Measurements from ENCODE around the gene SLC26A4. TPM values are rescaled to one million over a fixed set of nuclear protein-coding genes. Genes with fewer than 3 reads are reported as not detected.

Gene SLC26A4
- total and polyA plus RNA-seq, 2 donors from 2014 or later, result 2.5 to 7.3 TPM

DNA sequence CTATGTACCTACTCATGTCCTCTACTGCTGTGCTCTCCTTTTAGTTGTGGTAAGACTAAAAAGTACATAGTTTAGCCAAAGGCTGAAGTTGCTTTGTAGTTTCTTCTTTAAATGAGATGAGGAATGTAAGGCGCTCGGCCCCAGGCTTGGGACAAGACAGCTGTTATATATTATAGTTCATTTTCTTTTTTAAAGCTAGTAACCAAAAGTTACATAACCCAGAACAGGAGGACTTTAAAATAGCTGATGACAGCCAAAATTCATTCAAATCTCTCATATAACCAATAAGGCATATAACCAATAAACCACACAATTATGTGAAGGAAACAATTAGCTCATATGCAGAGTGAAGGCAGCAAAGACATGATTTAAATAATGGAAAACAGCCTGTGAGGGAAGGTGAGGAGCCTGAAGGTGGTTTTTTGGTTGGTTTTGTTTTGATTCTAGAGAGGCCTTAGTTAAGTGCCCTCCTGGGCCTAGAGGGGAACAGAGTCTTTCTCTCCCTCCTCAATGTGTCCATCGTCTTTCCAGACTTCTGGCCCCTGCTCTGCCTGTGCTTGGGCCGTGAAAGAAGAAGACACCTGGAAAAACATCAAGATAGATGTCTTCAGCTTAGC lies 35.8 kb downstream of the SLC26A4 start:
- no peaks in the 10 kb centered on the region for H3K36me3 ChIP-seq (ENCODE audit: control insufficient read depth in 2 of 3, insufficient read depth in 3 of 3, low read length in 3 of 3)
- intact Hi-C loops (cut with DNase I), result no loop called here
- H3K9me3 ChIP-seq (ENCODE audit: control insufficient read depth in 2 of 3, insufficient read depth in 1 of 3, low read length in 3 of 3), result no peaks in the 10 kb centered on the region
- no peaks in the 10 kb centered on the region for H3K4me1 ChIP-seq (ENCODE audit: control insufficient read depth in 2 of 3, insufficient read depth in 2 of 3, low read depth in 1 of 3, low read length in 3 of 3)
- DNase-seq (no peak), FAIRE-seq (no peak)
- no peak overlapping the region for H3K27ac ChIP-seq (ENCODE audit: low read depth in 2 of 2, low read length in 2 of 2)
- H3K9ac ChIP-seq (ENCODE audit: low read length in 3 of 3), result no peak overlapping the region
- no peak overlapping the region for H3K4me3 ChIP-seq (ENCODE audit: low read length in 3 of 3)
- TF ChIP-seq, protein P1, sequence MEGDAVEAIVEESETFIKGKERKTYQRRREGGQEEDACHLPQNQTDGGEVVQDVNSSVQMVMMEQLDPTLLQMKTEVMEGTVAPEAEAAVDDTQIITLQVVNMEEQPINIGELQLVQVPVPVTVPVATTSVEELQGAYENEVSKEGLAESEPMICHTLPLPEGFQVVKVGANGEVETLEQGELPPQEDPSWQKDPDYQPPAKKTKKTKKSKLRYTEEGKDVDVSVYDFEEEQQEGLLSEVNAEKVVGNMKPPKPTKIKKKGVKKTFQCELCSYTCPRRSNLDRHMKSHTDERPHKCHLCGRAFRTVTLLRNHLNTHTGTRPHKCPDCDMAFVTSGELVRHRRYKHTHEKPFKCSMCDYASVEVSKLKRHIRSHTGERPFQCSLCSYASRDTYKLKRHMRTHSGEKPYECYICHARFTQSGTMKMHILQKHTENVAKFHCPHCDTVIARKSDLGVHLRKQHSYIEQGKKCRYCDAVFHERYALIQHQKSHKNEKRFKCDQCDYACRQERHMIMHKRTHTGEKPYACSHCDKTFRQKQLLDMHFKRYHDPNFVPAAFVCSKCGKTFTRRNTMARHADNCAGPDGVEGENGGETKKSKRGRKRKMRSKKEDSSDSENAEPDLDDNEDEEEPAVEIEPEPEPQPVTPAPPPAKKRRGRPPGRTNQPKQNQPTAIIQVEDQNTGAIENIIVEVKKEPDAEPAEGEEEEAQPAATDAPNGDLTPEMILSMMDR (IDR thresholded peaks at IDR 0.05; ENCODE audit: borderline replicate concordance, extremely low read depth, insufficient read depth), result no peak
- H3K27me3 ChIP-seq (ENCODE audit: control insufficient read depth, insufficient read depth, low read length), result no peaks in the 10 kb centered on the region

DNA sequence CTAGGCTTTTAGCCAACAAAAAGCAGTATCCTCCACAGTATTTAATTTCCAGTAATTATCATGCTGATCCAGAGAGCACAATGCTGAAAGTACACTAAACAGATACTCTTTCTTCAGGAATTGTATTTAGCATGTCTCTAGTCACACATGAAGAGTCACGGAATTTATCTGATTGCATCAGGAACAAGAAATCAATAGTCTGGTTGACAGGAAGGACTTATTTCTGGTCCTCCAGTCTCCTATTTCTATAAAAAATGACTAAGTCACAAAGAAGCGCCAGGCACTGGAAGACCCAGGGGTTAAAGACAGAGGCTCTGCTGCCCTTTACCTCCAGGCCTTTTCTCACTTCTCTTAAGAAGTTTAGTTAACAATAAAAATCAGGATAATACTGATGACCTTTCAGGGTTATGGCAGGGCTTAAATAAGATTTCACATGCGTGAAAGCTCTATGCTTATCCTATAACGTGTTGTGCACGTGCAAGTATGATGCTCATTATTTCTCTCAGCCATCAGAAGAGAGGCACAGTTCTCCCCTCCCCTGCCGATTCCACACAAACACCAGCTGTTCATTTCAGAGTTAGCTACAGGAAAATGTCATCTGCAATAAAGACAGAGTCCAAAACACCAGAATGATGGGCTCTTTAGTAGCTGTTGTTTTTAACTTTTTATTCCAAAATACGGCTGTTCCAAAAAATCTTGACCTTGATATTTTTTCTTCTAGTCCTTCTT lies 36.9 kb downstream of the SLC26A4 start:
- DNase-seq (peak in 1 of 5 donors; percentile 42), FAIRE-seq (no peak)
- TF ChIP-seq, protein P1 (IDR thresholded peaks at IDR 0.05; ENCODE audit: borderline replicate concordance, extremely low read depth, insufficient read depth), result no peak
- no peaks in the 10 kb centered on the region for H3K4me1 ChIP-seq (ENCODE audit: control insufficient read depth in 2 of 3, insufficient read depth in 2 of 3, low read depth in 1 of 3, low read length in 3 of 3)
- no peaks in the 10 kb centered on the region for H3K9me3 ChIP-seq (ENCODE audit: control insufficient read depth in 2 of 3, insufficient read depth in 1 of 3, low read length in 3 of 3)
- no peaks in the 10 kb centered on the region for H3K36me3 ChIP-seq (ENCODE audit: control insufficient read depth in 2 of 3, insufficient read depth in 3 of 3, low read length in 3 of 3)
- H3K4me3 ChIP-seq (ENCODE audit: low read length in 3 of 3), result no peak overlapping the region
- H3K27me3 ChIP-seq (ENCODE audit: control insufficient read depth, insufficient read depth, low read length), result no peaks in the 10 kb centered on the region
- intact Hi-C loops (cut with DNase I), result no loop called here
- no peak overlapping the region for H3K27ac ChIP-seq (ENCODE audit: low read depth in 2 of 2, low read length in 2 of 2)
- no peak overlapping the region for H3K9ac ChIP-seq (ENCODE audit: low read length in 3 of 3)

DNA sequence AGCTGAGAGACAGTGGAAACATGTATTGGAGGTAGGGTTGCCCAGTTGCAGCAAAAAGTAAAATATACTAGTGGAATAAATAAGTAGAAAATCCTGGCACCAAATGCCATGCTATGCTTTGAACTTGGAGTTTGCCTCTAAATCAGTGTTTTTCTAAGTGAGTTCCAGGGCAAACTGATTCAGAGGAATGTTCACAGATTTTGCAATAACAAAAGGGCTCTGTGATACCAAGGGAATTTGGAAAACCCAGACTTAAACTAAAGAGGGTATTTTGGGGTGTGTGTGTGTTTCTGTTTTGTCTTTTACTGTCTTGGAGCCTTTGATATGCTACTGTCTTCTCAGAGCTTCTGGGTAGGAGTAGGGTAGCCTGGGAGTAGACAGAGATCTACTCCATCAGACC lies 39.9 kb downstream of the SLC26A4 start:
- H3K36me3 ChIP-seq (ENCODE audit: control insufficient read depth in 2 of 3, insufficient read depth in 3 of 3, low read length in 3 of 3), result no peaks in the 10 kb centered on the region
- no peak for FAIRE-seq
- no peak overlapping the region for H3K4me3 ChIP-seq (ENCODE audit: low read length in 3 of 3)
- H3K27me3 ChIP-seq (ENCODE audit: control insufficient read depth, insufficient read depth, low read length), result no peaks in the 10 kb centered on the region
- TF ChIP-seq, protein P1 (IDR thresholded peaks at IDR 0.05; ENCODE audit: borderline replicate concordance, extremely low read depth, insufficient read depth), result no peak
- no peak overlapping the region for H3K27ac ChIP-seq (ENCODE audit: low read depth in 2 of 2, low read length in 2 of 2)
- intact Hi-C loops (cut with DNase I), result no loop called here
- DNase-seq, result no peak
- H3K9me3 ChIP-seq (ENCODE audit: control insufficient read depth in 2 of 3, insufficient read depth in 1 of 3, low read length in 3 of 3), result no peaks in the 10 kb centered on the region
- no peak overlapping the region for H3K9ac ChIP-seq (ENCODE audit: low read length in 3 of 3)
- no peaks in the 10 kb centered on the region for H3K4me1 ChIP-seq (ENCODE audit: control insufficient read depth in 2 of 3, insufficient read depth in 2 of 3, low read depth in 1 of 3, low read length in 3 of 3)

Measured in kidney (tissue), 14 donors.